Epithelial cell of proximal tubule (primary cell): ENCODE measurements around the gene TM9SF4. TPM values are rescaled to one million over a fixed set of nuclear protein-coding genes. Genes with fewer than 3 reads are reported as not detected.

Experiments used
- DNase-seq: peaks from one replicate; pipeline ENCODE4 v3.0.0-alpha.2; 2011; ENCODE audit warnings: low read depth
- H3K4me3 ChIP-seq: 2 replicates; pipeline ENCODE4 v1.5.1; 2011; ENCODE audit warnings: low read depth, mild to moderate bottlenecking, low read length
- total RNA-seq: library from RNA; depleted of rRNA; stranded (reverse); fragments of >200 nt; gene quantifications from 2 replicates; pipeline ENCODE4 v1.2.3, GENCODE V29; 2015
- TF ChIP-seq, protein P1 (sequence below): conservative IDR thresholded peaks from 2 replicates; pipeline ENCODE4 v1.5.1; 2012; ENCODE audit warnings: low read depth, mild to moderate bottlenecking, low read length

TM9SF4 gene
- total RNA-seq, 1 donor from 2014 or later, result 25.7 TPM

DNA sequence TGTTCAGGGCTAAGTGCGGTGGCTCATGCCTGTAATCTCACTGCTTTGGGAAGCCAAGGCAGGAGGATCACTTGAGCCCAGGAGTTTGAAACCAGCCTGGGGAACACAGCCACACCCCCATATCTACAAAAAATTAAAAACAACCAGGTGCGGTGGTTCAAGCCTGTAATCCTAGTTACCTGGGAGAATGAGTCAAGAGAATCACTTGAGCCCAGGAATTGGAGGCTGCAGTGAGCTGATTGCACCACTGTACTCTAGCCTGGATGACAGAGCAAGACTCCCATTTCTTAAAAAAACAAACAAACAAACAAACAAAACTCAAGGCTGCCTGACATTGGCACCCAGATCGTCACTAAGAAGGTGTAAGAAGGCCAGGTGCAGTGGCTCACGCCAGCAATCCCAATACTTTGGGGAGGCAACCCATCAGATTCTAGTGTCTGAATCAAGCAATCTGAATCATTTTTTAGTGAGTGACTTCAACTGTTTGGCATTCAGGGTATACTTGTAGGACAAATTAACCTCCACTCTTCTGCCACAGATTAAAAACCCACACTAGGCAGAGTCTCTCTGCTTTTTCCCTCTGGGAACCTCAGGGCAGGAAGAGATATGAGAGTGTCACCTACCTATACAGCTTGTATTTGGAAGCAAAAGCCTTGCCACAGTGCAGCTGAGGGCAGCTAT lies 91.9 kb downstream of the TM9SF4 start:
- TF ChIP-seq, protein P1, sequence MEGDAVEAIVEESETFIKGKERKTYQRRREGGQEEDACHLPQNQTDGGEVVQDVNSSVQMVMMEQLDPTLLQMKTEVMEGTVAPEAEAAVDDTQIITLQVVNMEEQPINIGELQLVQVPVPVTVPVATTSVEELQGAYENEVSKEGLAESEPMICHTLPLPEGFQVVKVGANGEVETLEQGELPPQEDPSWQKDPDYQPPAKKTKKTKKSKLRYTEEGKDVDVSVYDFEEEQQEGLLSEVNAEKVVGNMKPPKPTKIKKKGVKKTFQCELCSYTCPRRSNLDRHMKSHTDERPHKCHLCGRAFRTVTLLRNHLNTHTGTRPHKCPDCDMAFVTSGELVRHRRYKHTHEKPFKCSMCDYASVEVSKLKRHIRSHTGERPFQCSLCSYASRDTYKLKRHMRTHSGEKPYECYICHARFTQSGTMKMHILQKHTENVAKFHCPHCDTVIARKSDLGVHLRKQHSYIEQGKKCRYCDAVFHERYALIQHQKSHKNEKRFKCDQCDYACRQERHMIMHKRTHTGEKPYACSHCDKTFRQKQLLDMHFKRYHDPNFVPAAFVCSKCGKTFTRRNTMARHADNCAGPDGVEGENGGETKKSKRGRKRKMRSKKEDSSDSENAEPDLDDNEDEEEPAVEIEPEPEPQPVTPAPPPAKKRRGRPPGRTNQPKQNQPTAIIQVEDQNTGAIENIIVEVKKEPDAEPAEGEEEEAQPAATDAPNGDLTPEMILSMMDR, result no peak
- no peak for DNase-seq
- H3K4me3 ChIP-seq, result no peak overlapping the region

DNA sequence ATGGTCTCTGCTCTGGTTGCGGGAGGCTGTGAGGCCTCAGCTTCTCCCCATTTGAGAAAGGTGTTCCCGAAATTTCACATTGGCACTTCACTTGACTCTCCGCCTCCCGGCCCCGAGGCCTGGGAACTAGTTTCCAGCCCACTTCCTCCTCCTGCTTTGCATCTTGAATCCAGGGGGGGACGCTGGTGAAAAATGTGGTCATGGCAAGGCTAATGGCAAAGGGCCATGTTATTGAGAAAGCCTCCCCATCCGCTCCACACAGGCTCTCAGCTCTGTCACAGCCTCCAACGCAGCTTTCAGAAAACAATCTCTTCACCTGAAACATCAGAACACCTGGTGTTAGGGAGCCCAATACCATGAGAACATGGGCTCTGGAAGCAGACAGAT lies 92.5 kb downstream of the TM9SF4 start:
- TF ChIP-seq, protein P1, result no peak
- DNase-seq, result no peak
- no peak overlapping the region for H3K4me3 ChIP-seq

DNA sequence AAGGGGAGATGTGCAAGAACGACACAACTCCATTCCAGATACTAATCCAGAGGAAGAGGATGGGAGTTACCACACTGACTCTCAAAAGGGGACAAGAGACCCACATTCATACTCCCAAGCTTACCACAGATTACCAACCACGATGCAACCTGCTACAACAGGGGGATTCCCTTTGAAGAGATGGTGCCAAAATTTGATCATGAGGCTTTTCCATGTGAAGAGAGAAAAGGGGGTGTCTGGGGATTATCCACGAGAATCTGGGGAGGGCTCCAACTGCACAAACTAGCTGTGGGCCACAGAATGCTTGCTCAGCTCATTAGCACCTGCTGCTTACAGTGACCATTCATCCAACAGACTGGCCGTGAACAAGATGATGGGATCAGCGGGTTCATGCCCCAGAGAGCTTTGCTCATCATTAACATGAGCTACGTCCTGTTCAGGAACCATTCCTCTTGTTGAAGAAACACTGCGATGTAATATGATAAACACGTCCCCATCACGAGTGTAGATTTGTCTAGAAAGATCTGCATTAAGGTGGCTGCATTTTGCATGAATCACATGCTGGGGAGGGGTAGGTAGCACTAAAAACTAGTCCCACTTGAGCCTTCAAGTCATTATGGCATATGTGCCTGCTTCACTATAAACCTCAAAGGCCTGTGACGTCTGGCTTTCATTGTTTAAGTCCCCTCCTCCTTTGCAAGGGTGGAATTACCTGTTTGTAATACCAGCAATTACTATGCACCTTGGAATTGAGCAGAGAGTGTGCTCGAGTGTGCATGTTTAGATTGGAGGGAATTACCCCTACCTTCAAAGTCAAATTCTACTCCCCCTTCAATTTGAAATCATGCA lies 94.1 kb downstream of the TM9SF4 start:
- TF ChIP-seq, protein P1, result no peak
- H3K4me3 ChIP-seq, result no peak overlapping the region
- DNase-seq, result no peak

DNA sequence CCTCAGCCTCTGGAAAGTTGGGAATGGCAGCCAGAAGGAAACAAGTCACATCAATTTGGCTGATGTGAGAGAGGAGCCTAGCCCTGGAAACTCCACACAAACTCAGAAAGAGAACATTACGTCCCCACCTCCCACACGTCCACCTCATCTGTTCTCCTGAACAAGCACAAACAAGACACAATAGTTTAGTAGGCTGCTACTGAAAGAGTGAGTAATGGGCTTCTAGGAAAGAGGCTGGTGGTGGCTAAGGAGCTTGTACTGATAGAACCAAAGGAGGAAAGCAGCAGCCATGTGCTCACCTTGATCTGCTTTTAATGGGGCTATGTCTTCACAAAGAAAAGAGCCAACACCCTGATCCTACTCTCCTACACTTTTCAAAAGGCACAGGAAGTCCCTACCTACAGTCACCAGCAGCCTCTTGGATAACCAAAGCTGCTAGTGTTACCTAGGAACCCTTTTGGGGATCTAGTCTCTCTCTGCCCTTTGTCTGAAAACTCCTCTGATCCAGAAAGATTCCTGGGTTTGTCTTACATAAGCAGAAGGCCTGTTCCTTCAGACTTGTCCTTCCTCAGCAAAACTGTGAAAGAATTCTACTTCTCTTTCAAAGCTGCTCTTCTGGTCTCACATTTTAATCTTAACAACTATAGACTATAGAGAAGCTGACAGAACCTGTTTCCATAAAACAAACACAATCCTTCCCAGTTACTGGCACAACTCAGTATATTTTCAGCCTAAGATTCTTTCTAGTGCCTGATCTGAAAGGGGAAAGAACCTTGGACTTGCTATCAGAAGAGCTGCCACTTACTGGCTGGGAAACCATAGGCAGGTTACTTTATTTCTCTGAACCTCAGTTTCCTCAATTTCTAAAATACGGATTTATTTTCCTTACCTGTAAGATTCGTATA lies 94.9 kb downstream of the TM9SF4 start:
- TF ChIP-seq, protein P1, result no peak
- no peak overlapping the region for H3K4me3 ChIP-seq
- no peak for DNase-seq

DNA sequence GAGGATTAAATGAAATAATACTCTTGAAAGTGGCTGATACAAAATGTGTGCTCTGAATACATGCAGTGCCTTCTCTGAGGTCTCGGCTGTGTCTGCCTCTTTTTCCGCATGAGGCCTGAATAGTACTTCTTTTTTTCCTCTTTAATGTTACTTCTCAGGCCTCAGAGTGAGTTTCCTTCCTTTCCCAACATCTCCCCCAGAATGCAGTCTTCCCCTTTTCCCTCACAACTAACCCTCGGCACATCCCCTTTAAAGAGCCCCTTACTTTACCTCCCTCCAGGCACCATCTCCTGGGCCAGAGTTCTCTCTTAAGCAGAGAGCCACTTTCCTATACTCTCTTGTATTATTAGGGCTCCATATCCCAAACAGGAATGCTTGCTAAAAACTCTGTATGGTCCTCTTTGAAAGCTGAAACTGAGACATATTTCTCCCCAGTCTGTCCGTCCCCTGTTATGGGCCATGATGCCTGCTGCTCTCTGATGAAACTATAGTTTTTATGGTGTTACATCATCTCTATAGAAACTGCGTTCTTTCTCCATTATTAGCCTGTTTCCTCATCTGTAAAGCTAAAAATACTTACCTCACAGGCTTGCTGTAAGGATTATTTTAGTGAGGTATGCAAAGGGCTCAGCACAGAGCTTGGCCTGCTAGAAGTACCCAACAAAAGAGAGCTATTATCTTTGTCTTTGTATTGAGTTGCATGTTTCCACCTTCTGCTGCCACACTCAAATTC lies 95.8 kb downstream of the TM9SF4 start:
- TF ChIP-seq, protein P1, result no peak
- H3K4me3 ChIP-seq, result no peak overlapping the region
- DNase-seq, result no peak
